PC-9 (cell line): ENCODE results near the gene OR13C2. TPM values are rescaled to one million over a fixed set of nuclear protein-coding genes. Genes with fewer than 3 reads are reported as not detected.

Source experiments
- BruUV-seq: library from RNA; stranded (reverse); fragments of 400-500 nt; replicated peaks from 2 replicates; lab custom pipeline; 2021; lab: Mats Ljungman, UMichigan
- CTCF ChIA-PET: fragments of 300-600 bp; sonication (Branson Sonifier 250); formaldehyde crosslinking; loops from one replicate; lab custom pipeline; 2022; ENCODE audit warnings: antibody characterized with exemption; lab: Charles Lee
- POLR2A ChIA-PET: fragments of 300-600 bp; sonication (Branson Sonifier 250); formaldehyde crosslinking; loops from one replicate; lab custom pipeline; 2022; ENCODE audit warnings: antibody characterized with exemption; ENCODE audit not compliant: unreplicated experiment; lab: Charles Lee
- DNase-seq, 2 experiments: peaks; one replicate each; pipeline versions ENCODE4 v3.0.0 to v3.0.0-alpha.2; 2015 to 2022; ENCODE audit warnings: mixed read lengths in 1 of 2
- H2AFZ ChIP-seq: fragments of 200-600 bp; sonication (generic); 2 replicates; pipeline ENCODE4 v1.8.1; 2017; ENCODE audit warnings: antibody characterized with exemption
- H3F3A ChIP-seq: fragments of 200-600 bp; sonication (generic); 2 replicates; pipeline ENCODE4 v1.8.1; 2017; ENCODE audit warnings: antibody characterized with exemption, mild to moderate bottlenecking, low read depth; ENCODE audit not compliant: insufficient read depth
- H3K27ac ChIP-seq: fragments of 200-600 bp; sonication (generic); 2 replicates; pipeline ENCODE4 v1.6.1; 2016; ENCODE audit warnings: mixed run types
- H3K27me3 ChIP-seq: fragments of 200-600 bp; sonication (generic); 2 replicates; pipeline ENCODE4 v1.6.1; 2016; ENCODE audit warnings: low read depth, mixed run types; ENCODE audit not compliant: insufficient read depth
- H3K36me3 ChIP-seq: fragments of 200-600 bp; sonication (generic); 2 replicates; pipeline ENCODE4 v1.6.1; 2016; ENCODE audit warnings: low read depth, mixed run types
- H3K4me1 ChIP-seq: fragments of 200-600 bp; sonication (generic); replicated peaks from 2 replicates; pipeline ENCODE4 v1.6.1; 2016; ENCODE audit warnings: mixed run types; ENCODE audit not compliant: insufficient read depth
- H3K4me2 ChIP-seq: fragments of 200-600 bp; sonication (generic); 2 replicates; pipeline ENCODE4 v1.6.1; 2017; ENCODE audit warnings: mixed run types
- H3K4me3 ChIP-seq: fragments of 200-600 bp; sonication (generic); 2 replicates; pipeline ENCODE4 v1.6.1; 2016; ENCODE audit warnings: mixed run types
- H3K79me2 ChIP-seq: fragments of 200-600 bp; sonication (generic); 2 replicates; pipeline ENCODE4 v1.6.1; 2017; ENCODE audit warnings: low read depth, mixed run types
- H3K9me2 ChIP-seq: fragments of 200-600 bp; sonication (generic); 2 replicates; pipeline ENCODE4 v1.8.1; 2017; ENCODE audit warnings: mild to moderate bottlenecking; ENCODE audit not compliant: insufficient read depth
- H3K9me3 ChIP-seq: fragments of 200-600 bp; sonication (generic); 2 replicates; pipeline ENCODE4 v1.8.1; 2016; ENCODE audit warnings: low read depth; ENCODE audit not compliant: insufficient read depth
- H4K20me1 ChIP-seq: fragments of 200-600 bp; sonication (generic); 2 replicates; pipeline ENCODE4 v1.8.1; 2017; ENCODE audit not compliant: insufficient read depth
- CTCF ChIP-seq: fragments of 200-600 bp; sonication (generic); conservative IDR thresholded peaks from 2 replicates; pipeline ENCODE4 v1.6.1; 2017; ENCODE audit warnings: mixed run types, antibody characterized with exemption, mild to moderate bottlenecking, moderate library complexity
- EZH2 ChIP-seq: fragments of 200-600 bp; sonication (generic); IDR thresholded peaks from 2 replicates; pipeline ENCODE4 v1.8.0; 2017; ENCODE audit warnings: antibody characterized with exemption, low read depth
- intact Hi-C: fragments of 100-400 bp; cut with micrococcal nuclease; formaldehyde crosslinking; loops from one replicate; pipeline ENCODE4 v1.10.0; 2022; ENCODE audit not compliant: unreplicated experiment
- total RNA-seq: library from RNA; stranded (reverse); gene quantifications from 2 replicates; pipeline ENCODE4 v1.2.3, GENCODE V29; 2021

Gene OR13C2
- total RNA-seq, 1 experiment from 2014 or later: not detected

DNA sequence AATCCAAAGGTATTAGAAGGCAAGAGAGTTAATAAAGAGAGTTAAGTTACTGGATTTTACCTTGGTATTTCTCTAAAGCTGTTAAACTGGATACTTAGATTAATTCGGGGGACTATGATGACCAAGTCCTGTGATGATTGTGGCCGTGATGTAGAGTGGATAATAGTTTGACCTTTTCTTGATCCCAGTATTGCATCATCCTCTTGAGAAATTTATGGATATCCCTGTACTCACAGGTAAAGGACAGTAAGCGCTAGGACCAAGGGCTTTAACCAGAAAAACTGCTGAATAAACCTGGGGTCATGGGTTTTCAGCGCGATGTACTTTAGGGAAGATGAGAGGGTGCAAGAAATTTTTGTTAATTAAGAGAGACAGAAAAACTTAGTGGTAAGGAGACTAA lies 28.2 kb downstream of the OR13C2 start:
- H3K27ac ChIP-seq: no peak overlapping the region
- POLR2A ChIA-PET: no interaction called here
- no peaks in the 10 kb centered on the region for H4K20me1 ChIP-seq
- H2AFZ ChIP-seq: no peak overlapping the region
- H3K79me2 ChIP-seq: no peaks in the 10 kb centered on the region
- no peaks in the 10 kb centered on the region for H3K27me3 ChIP-seq
- no peaks in the 10 kb centered on the region for H3K36me3 ChIP-seq
- TF ChIP-seq EZH2: no peak
- TF ChIP-seq CTCF: no peak
- no peaks in the 10 kb centered on the region for H3K9me3 ChIP-seq
- no peak overlapping the region for H3K4me2 ChIP-seq
- BruUV-seq: no TSS peak
- no peak for DNase-seq
- intact Hi-C loops: no loop called here
- no peak overlapping the region for H3K4me3 ChIP-seq
- H3F3A ChIP-seq: no peaks in the 10 kb centered on the region
- no peaks in the 10 kb centered on the region for H3K4me1 ChIP-seq
- CTCF ChIA-PET: no interaction called here
- 0 out of 2 replicates have a peak, but pooled peaks cover 6% of the 10 kb centered on the region for H3K9me2 ChIP-seq

- no peak overlapping the region for H3K4me2 ChIP-seq
- no peaks in the 10 kb centered on the region for H3F3A ChIP-seq
- TF ChIP-seq EZH2 (no peak), CTCF (no peak)
- peaks cover 6% of the 10 kb centered on the region; the same call in 1 of the 2 replicates for H3K9me2 ChIP-seq
- H3K4me1 ChIP-seq: no peaks in the 10 kb centered on the region
- no peak overlapping the region for H2AFZ ChIP-seq
- no TSS peak for BruUV-seq
- no peaks in the 10 kb centered on the region for H3K27me3 ChIP-seq
- H4K20me1 ChIP-seq: no peaks in the 10 kb centered on the region
- no peak for DNase-seq
- intact Hi-C loops: no loop called here
- H3K4me3 ChIP-seq: no peak overlapping the region
- H3K79me2 ChIP-seq: no peaks in the 10 kb centered on the region
- no peak overlapping the region for H3K27ac ChIP-seq
- POLR2A ChIA-PET: no interaction called here
- no peaks in the 10 kb centered on the region for H3K36me3 ChIP-seq
- no peaks in the 10 kb centered on the region; the same call in 1 of the 2 replicates for H3K9me3 ChIP-seq
- CTCF ChIA-PET: no interaction called here
These were observed 30.0 kb downstream of the OR13C2 start for GRCh38 chr9:104575456-104575855.

- intact Hi-C loops: no loop called here
- no peaks in the 10 kb centered on the region for H3K36me3 ChIP-seq
- no peaks in the 10 kb centered on the region; the same call in 1 of the 2 replicates for H3K9me2 ChIP-seq
- H3K4me2 ChIP-seq: no peak overlapping the region
- DNase-seq: no peak
- no peak overlapping the region for H3K27ac ChIP-seq
- H3F3A ChIP-seq: no peaks in the 10 kb centered on the region
- CTCF ChIA-PET: no interaction called here
- no peak overlapping the region for H3K4me3 ChIP-seq
- no peaks in the 10 kb centered on the region for H3K79me2 ChIP-seq
- no peaks in the 10 kb centered on the region for H3K27me3 ChIP-seq
- H2AFZ ChIP-seq: no peak overlapping the region
- no peaks in the 10 kb centered on the region for H4K20me1 ChIP-seq
- POLR2A ChIA-PET: no interaction called here
- TF ChIP-seq EZH2 (no peak), CTCF (no peak)
- no TSS peak for BruUV-seq
- no peaks in the 10 kb centered on the region; the same call in 1 of the 2 replicates for H3K9me3 ChIP-seq
- H3K4me1 ChIP-seq: no peaks in the 10 kb centered on the region
These were observed 32.8 kb downstream of the OR13C2 start for GRCh38 chr9:104572612-104573011.
